ENCODE measurements around the gene APH1A. TPM values are rescaled to one million over a fixed set of nuclear protein-coding genes. Genes with fewer than 3 reads are reported as not detected.

The APH1A gene
- total RNA-seq (2022; extraction: Qiagen RNA extraction) = 129 to 145 TPM (median 140 TPM) in 5 replicates

GRCh38 chr1:150268705-150269403 is at the start of gene APH1A:
TSS of gene APH1A (minus strand) at chr1:150269016. CDS start at chr1:150268810, 206 bp downstream.

GRCh38 chr1:150293433-150294253 is 24.8 kb upstream of the APH1A start, which contains the start of gene MRPS21:
TSS of gene MRPS21 (plus strand) at chr1:150293861. CDS start at chr1:150294367, 506 bp downstream.

GRCh38 chr1:150281758-150282557 is 13.1 kb upstream of the APH1A start, which contains the start of gene CIART:
TSS of gene CIART (plus strand) at chr1:150282554. CDS start at chr1:150283268, 714 bp downstream.

GRCh38 chr1:150257624-150258585 is 10.9 kb downstream of the APH1A start, which contains the start of gene CA14:
TSS of gene CA14 (plus strand) at chr1:150257774. CDS start at chr1:150258129, 355 bp downstream.

GRCh38 chr1:150235852-150236613 is 32.8 kb downstream of the APH1A start, which contains the start of gene ANP32E:
TSS of gene ANP32E (minus strand) at chr1:150236112. CDS start at chr1:150235786, 326 bp downstream.

Other genes starting within 250 kb of the APH1A start
- 15.6 to 17.5 TPM (median 16.6 TPM) in 5 replicates for gene VPS45, start 201.2 kb downstream of the APH1A start, total RNA-seq (2022; extraction: Qiagen RNA extraction)
- gene PLEKHO1, start 119.1 kb downstream of the APH1A start, total RNA-seq (2022; extraction: Qiagen RNA extraction) = 8.0 to 10.9 TPM (median 9.4 TPM) in 5 replicates
- gene ANP32E, start 32.9 kb downstream of the APH1A start, total RNA-seq (2022; extraction: Qiagen RNA extraction) = 37.3 to 68.4 TPM (median 43.6 TPM) in 5 replicates
- not detected in 5 replicates for gene CA14, start 11.2 kb downstream of the APH1A start, total RNA-seq (2022; extraction: Qiagen RNA extraction)
- 0.12 to 0.38 TPM (median 0.22 TPM) in 5 replicates for gene C1orf54, start 3.8 kb upstream of the APH1A start, total RNA-seq (2022; extraction: Qiagen RNA extraction)
- gene CIART, start 13.5 kb upstream of the APH1A start, total RNA-seq (2022; extraction: Qiagen RNA extraction) = 0.63 to 0.86 TPM (median 0.74 TPM) in 5 replicates
- 82.0 to 83.5 TPM (median 82.3 TPM) in 5 replicates for gene MRPS21, start 24.8 kb upstream of the APH1A start, total RNA-seq (2022; extraction: Qiagen RNA extraction)
- gene PRPF3, start 52.5 kb upstream of the APH1A start, total RNA-seq (2022; extraction: Qiagen RNA extraction) = 52.4 to 65.2 TPM (median 57.0 TPM) in 5 replicates
- 13.6 to 15.5 TPM (median 14.2 TPM) in 5 replicates for gene RPRD2, start 95.1 kb upstream of the APH1A start, total RNA-seq (2022; extraction: Qiagen RNA extraction)
- gene TARS2, start 218.4 kb upstream of the APH1A start, total RNA-seq (2022; extraction: Qiagen RNA extraction) = 20.7 to 24.9 TPM (median 23.3 TPM) in 5 replicates
- 1.8 to 2.3 TPM (median 2.2 TPM) in 5 replicates for gene ECM1, start 239.1 kb upstream of the APH1A start, total RNA-seq (2022; extraction: Qiagen RNA extraction)
- gene FALEC, start 246.7 kb upstream of the APH1A start, total RNA-seq (2022; extraction: Qiagen RNA extraction) = 0.16 to 0.39 TPM in 2 of 5 replicates, not detected in the others

Data from A549 treated with CORT108297 at 1 μM for 4 hours (cell line).